GM21390 (cell line): ENCODE data around the gene DPYD.
"Not testable (repeated sequence)": the region's sequence is repeated elsewhere in the genome, so short reads cannot be mapped to it uniquely, and the experiment has no call there.

Source experiments
- ATAC-seq: cut with Tn5 transposase; IDR thresholded peaks from one replicate; pipeline ENCODE4 v1.9.1; 2021; ENCODE audit not compliant: unreplicated experiment

DPYD gene

DNA sequence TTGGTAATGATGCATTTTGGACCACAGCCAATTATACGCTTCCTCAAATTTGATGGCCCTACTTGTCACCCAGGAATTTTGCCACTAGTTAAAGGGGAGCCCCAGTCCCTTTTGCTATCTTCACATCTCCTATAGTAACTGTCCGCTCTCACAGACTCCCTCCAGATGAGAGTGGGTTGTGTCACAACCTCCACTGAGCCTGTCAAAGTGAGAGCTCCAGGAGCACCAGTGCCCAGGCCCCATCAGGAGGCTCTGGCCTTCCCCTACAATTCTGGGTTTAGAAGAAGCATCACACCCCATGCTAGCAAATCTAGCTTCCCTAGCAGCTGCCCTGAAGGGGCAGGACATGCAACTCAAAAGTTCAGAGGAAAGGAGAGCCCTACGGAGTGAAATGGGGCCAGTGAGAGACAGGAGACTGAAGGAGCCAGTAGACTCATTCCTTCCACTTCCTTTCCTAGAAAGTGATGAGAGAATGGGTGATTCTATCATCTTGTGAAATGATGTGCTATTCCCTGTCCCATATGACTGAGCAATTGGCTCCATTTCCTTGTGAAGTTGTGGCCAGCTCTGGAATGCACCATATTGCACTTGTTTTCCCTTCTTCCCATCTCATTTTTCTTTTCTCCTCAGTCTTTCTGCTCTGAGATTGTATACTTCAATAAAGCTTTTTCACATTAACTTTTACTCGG lies 541.3 kb downstream of the DPYD start:
- ATAC-seq: no peak

DNA sequence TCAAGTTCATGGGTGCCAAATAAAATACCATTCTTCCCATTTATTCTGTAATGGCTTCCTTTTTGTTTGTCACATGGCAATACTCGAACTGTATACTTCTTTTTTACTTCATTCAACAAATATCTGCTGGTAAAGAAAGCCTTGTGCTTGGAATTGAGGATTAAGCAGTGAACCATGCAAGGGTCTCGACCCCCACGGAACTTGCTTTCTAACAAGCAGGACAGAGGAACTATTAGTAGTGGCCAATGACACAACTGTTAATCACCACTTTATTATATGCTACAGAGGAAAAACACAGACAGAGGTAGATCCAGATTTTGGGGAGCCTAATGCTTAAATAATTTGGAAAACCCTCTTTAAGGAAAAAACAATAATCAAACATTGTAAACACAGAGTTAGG lies 542.2 kb downstream of the DPYD start:
- ATAC-seq: no peak

- no peak for ATAC-seq
Measured at GRCh38 chr1:97377432-97378034, 543.3 kb downstream of the DPYD start.

- ATAC-seq: no peak
Measured at GRCh38 chr1:97373000-97373399, 547.8 kb downstream of the DPYD start.

DNA sequence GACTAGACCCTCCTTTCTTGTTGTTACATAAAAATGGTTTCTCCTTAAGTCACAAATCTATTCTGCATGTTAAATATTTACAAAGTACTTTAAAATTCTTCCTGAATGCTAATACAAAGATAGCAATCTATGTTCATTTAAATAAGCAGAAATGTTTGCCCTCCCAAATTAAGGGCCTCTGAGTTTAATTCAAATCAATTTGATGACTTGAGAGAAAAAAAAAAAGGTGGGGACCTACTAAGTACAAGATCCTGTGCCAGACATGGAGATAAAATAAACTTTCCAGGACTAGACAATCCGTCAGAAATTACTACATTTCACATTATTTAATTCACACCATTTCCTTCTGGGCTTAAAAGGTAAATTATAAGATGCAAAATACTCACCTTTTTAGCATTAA lies 548.3 kb downstream of the DPYD start:
- ATAC-seq: no peak

- ATAC-seq: no peak
Measured at GRCh38 chr1:97368296-97368695, 552.5 kb downstream of the DPYD start.

DNA sequence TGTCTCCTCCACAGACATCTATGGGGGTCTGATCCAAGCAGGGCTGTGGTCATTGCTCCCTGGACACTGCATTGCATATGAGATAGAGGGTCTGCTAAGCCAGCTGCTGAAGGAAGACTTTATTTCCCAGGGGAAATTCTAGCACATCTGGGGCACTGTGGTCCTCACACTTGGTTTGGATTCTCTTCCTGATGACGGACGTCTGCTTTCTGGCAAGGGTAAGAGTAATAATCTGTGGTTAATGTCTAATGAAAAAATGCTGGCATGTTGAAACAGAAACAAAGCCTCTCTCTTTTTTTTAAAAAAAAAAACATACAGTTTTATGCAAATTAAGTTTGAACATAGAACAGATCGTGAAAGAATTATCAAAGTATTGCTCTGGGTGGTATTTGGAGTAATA lies 553.9 kb downstream of the DPYD start:
- ATAC-seq: no peak

GRCh38 chr1:97365026-97365425 lies 555.8 kb downstream of the DPYD start:
- ATAC-seq: no peak

GRCh38 chr1:97364086-97364485 lies 556.7 kb downstream of the DPYD start:
- ATAC-seq: no peak

DNA sequence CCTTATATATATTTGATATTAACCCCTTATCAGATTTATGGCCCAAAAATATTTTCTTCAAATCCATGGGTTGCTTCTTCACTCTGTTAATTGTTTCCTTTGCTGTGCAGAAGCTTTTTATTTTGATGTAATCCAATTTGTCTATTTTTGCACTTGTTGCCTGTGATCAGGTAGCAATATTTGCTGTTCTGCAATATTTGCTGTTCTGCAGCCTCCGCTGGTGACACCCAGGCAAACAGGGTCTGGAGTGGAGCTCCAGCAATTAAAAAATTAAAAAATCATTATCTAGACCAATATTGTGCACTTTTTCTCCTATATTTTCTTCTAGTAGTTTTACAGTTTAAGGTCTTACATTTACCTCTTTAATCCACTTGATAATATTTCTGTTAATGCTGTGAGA lies 564.5 kb downstream of the DPYD start:
- ATAC-seq: no peak

DNA sequence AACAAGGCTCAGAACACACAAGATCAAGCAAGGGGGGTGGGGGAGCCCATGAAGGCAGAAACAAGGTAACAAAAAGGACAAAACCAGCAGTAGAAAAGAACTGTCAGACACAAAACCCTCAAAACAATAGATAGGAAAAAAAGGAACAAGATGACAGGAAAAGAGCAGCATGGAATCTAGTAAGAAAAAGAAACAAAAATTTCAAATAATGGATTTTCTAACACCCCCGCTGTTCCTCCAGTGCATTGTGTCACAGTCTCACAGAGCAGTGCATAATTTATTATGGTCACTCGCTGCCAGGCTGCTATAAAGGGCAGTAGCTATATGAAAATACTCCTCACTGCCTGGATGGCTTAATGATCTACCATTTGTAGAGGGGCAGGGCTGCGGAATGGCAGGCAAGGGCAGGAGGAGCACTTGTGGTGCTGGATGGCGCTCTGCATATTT lies 567.9 kb downstream of the DPYD start:
- no peak for ATAC-seq

DNA sequence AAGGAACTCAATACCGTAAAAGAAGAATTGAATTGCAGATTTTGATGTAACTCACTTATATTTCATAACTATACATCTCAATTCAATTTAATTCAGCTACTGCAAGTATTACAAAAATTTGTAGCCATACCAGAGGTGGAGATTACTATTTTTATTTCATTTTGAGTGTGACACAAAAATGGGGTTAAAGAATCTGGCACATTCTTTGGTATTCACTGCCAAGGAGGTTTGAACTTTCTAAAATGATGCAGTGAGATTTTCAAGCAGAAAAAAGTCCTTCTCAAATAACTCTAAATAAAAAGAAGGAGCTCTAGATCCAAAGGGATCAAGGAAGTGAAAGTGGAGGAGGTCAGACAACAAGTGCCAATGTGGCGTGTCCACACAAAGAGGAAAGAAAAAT lies 569.0 kb downstream of the DPYD start:
- ATAC-seq: no peak

DNA sequence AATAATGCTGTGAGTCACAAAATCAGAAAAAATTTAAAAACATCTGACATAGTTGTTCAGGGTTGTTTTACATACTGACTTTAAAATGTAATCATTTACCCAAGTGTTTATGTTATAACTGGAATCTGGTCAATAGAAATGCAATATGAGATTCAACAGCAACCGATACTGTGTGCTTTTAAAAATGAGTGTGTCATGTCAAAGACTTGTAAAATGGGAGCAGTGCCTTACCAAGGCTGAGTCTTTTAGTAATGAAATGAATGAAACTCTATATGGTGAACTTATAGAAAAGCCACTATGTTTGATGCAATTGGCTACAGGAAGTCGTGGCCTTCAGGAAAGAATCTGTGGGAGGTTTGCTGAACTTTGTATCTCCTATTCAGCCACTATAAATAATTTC lies 570.2 kb downstream of the DPYD start:
- no peak for ATAC-seq

- ATAC-seq: no peak
Measured at GRCh38 chr1:97350241-97350640, 570.6 kb downstream of the DPYD start.

GRCh38 chr1:97349794-97350193 lies 571.0 kb downstream of the DPYD start:
- ATAC-seq: not testable (repeated sequence)

GRCh38 chr1:97348599-97349265 lies 572.1 kb downstream of the DPYD start:
- no peak for ATAC-seq

- no peak for ATAC-seq
Measured at GRCh38 chr1:97340951-97341350, 579.9 kb downstream of the DPYD start.

DNA sequence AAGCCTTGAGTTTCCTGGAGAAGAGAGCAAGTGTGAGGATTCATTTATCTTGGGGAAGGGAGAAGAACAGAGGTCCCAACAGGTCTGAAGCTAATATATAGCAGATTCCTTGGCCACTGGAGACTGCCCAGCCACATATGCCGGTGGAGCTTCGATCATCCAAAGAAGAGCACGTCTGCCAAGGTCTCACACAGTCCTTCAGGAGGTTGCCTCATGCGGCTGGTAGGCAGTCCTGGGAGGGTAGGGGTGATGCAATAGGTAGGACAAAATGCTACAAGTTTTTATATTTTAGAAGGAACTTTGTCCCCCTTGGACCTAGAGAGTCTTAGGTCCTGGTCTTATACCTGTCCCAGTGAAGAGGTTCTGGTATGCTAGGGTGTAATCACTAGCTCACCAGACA lies 582.5 kb downstream of the DPYD start:
- ATAC-seq: no peak

DNA sequence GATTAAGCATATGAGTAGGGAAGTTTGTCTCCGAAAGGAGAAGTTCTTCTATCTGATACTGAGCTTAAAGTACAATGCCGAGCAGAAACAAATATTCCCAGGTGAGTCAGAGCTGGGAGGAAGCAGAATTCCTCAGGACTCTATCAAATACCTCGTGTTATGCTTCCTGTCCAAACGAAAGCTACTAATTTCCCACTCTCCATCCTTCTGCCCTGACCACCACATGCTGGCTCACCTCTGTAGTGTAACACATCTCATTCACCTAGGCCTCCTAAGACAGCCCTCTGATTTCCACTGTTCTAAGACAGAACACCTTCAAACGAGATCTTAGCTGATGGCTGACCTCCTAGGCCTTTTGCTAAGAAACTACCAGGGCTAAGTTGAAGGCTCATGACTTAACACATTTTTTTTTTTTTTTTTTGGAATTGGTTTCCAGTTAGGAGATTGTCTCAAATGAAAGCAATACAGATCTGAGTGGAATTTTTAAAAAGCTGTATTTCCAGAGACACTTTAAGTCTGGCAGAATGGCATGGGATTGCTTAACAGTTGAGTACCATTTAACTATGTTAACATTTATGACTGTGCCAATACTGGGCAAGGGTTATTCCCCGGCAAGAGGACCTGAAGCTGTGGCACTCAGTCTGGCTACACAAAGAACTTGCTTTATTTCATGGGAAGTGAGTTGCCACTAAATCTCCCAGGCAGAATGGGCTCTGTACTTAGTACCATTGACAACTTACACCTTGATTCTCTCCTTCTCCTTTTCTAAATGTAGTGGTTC lies 583.4 kb downstream of the DPYD start:
- no peak for ATAC-seq

- ATAC-seq: no peak
Measured at GRCh38 chr1:97334454-97334853, 586.4 kb downstream of the DPYD start.

DNA sequence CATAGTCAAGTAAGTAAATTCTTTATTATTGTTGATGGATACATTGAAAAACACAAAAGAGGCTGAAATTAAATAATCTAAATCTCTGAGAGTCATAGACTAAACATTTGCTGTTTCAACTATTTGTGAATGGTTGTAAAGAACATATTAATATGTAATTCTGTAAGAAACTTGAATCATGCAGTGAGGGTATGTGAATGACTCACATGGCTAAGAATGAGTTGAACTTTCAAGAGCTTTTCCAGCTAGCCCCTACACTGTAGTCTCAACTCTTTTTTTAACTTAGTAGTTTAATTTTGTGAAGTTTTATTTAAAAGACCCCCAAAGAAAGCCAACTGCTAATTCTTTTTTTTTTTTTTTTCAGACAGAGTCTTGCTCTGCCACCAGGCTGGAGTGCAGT lies 588.1 kb downstream of the DPYD start:
- no peak for ATAC-seq

- ATAC-seq: no peak
Measured at GRCh38 chr1:97331165-97331564, 589.7 kb downstream of the DPYD start.
